GM10266 (cell line): Measurements from ENCODE around the gene GRID2IP.

Source experiments
- DNase-seq: peaks from one replicate; pipeline ENCODE4 v3.0.0; 2012; ENCODE audit errors: extremely low spot score
- CTCF ChIP-seq: IDR thresholded peaks from 2 replicates; pipeline ENCODE4 v1.5.1; 2012; ENCODE audit warnings: mild to moderate bottlenecking, low read depth; ENCODE audit not compliant: control insufficient read depth, insufficient read depth; ENCODE audit errors: missing control alignments

Gene GRID2IP

GRCh38 chr7:6556196-6556595 is 4.9 kb upstream of the GRID2IP start:
- no peak for TF ChIP-seq CTCF
- DNase-seq, result peak; percentile 24

GRCh38 chr7:6554848-6555247 is 3.6 kb upstream of the GRID2IP start:
- no peak for TF ChIP-seq CTCF

GRCh38 chr7:6553448-6554044 is 2.3 kb upstream of the GRID2IP start:
- no peak for TF ChIP-seq CTCF
- DNase-seq, result peak; percentile 24

More at GRCh38 chr7:6554848-6555247, 3.6 kb upstream of the GRID2IP start:
- DNase-seq, result peak; percentile 29

GRCh38 chr7:6547400-6547799 is 3.9 kb downstream of the GRID2IP start:
- no peak for DNase-seq
- TF ChIP-seq CTCF, result no peak

GRCh38 chr7:6546498-6547251 is 4.6 kb downstream of the GRID2IP start:
- TF ChIP-seq CTCF, result no peak
- DNase-seq, result no peak

- no peak for DNase-seq
- no peak for TF ChIP-seq CTCF
These were observed 5.7 kb downstream of the GRID2IP start for GRCh38 chr7:6545398-6546126.
